Astrocyte (in vitro differentiated cells and primary cell): ENCODE measurements around the gene TMED10. TPM values are rescaled to one million over a fixed set of nuclear protein-coding genes. Genes with fewer than 3 reads are reported as not detected.

Source experiments
- DNase-seq: peaks from one replicate; pipeline ENCODE4 v3.0.0-alpha.2; 2010; ENCODE audit warnings: low read depth
- FAIRE-seq: peaks from 2 replicates; lab custom pipeline; 2011; peaks lifted over from hg19 to GRCh38; lab: Jason Lieb, UNC
- H2AFZ ChIP-seq: 2 replicates; pipeline ENCODE4 v1.6.0; 2012; ENCODE audit warnings: low read depth, low read length, inconsistent platforms
- H3K27ac ChIP-seq: 2 replicates; pipeline ENCODE4 v1.5.1; 2011; ENCODE audit warnings: low read depth, low read length, inconsistent platforms
- H3K27me3 ChIP-seq: 2 replicates; pipeline ENCODE4 v1.6.0; 2011; ENCODE audit warnings: low read length, inconsistent platforms; ENCODE audit not compliant: insufficient read depth
- H3K36me3 ChIP-seq: 2 replicates; pipeline ENCODE4 v1.5.1; 2011; ENCODE audit warnings: low read length, inconsistent platforms; ENCODE audit not compliant: insufficient read depth
- H3K4me1 ChIP-seq: 2 replicates; pipeline ENCODE4 v1.5.1; 2011; ENCODE audit warnings: low read length, inconsistent platforms; ENCODE audit not compliant: insufficient read depth
- H3K4me2 ChIP-seq: 2 replicates; pipeline ENCODE4 v1.6.0; 2012; ENCODE audit warnings: low read length, inconsistent platforms
- H3K4me3 ChIP-seq: 2 replicates; pipeline ENCODE4 v1.5.1; 2011; ENCODE audit warnings: low read depth, mild to moderate bottlenecking, low read length, inconsistent platforms; ENCODE audit not compliant: insufficient read depth
- H3K79me2 ChIP-seq: 2 replicates; pipeline ENCODE4 v1.6.0; 2012; ENCODE audit warnings: mild to moderate bottlenecking, low read length, inconsistent platforms; ENCODE audit not compliant: insufficient read depth
- H3K9ac ChIP-seq: 2 replicates; pipeline ENCODE4 v1.6.0; 2012; ENCODE audit warnings: mild to moderate bottlenecking, low read length, inconsistent platforms
- H3K9me3 ChIP-seq: 2 replicates; pipeline ENCODE4 v1.5.1; 2012; ENCODE audit warnings: low read depth, mild to moderate bottlenecking, low read length, inconsistent platforms; ENCODE audit not compliant: insufficient read depth
- H4K20me1 ChIP-seq: 2 replicates; pipeline ENCODE4 v1.6.0; 2012; ENCODE audit warnings: low read length, inconsistent platforms; ENCODE audit not compliant: insufficient read depth
- H3K27ac Mint-ChIP-seq: one replicate; pipeline ENCODE4 v1.8.0; 2021; ENCODE audit warnings: mild to moderate bottlenecking, mixed read lengths; ENCODE audit not compliant: unreplicated experiment
- H3K27me3 Mint-ChIP-seq: one replicate; pipeline ENCODE4 v1.8.0; 2021; ENCODE audit warnings: low read depth, mixed read lengths; ENCODE audit not compliant: unreplicated experiment
- H3K36me3 Mint-ChIP-seq: one replicate; pipeline ENCODE4 v1.8.0; 2021; ENCODE audit warnings: low read depth, mixed read lengths; ENCODE audit not compliant: unreplicated experiment
- H3K4me1 Mint-ChIP-seq: one replicate; pipeline ENCODE4 v1.8.0; 2021; ENCODE audit warnings: low read depth, mixed read lengths; ENCODE audit not compliant: unreplicated experiment
- H3K4me3 Mint-ChIP-seq: one replicate; pipeline ENCODE4 v1.8.0; 2021; ENCODE audit warnings: mild to moderate bottlenecking, moderate library complexity, mixed read lengths; ENCODE audit not compliant: unreplicated experiment
- H3K9me3 Mint-ChIP-seq: one replicate; pipeline ENCODE4 v1.8.0; 2021; ENCODE audit warnings: mild to moderate bottlenecking, mixed read lengths; ENCODE audit not compliant: unreplicated experiment
- EZH2 ChIP-seq: IDR thresholded peaks from 2 replicates; pipeline ENCODE4 v1.6.1; 2012; ENCODE audit warnings: mild to moderate bottlenecking, low read length, inconsistent platforms; ENCODE audit not compliant: insufficient read depth
- total RNA-seq: library from RNA; stranded (reverse); gene quantifications from 2 replicates; pipeline ENCODE4 v1.2.1, GENCODE V29; 2021
- TF ChIP-seq, protein P1 (sequence below): IDR thresholded peaks from 2 replicates; pipeline ENCODE4 v1.5.1; 2011; ENCODE audit warnings: low read depth, mild to moderate bottlenecking, inconsistent platforms, low read length, moderate library complexity; ENCODE audit not compliant: insufficient read depth

The TMED10 gene
- total RNA-seq, 1 donor from 2014 or later = 331 TPM

DNA sequence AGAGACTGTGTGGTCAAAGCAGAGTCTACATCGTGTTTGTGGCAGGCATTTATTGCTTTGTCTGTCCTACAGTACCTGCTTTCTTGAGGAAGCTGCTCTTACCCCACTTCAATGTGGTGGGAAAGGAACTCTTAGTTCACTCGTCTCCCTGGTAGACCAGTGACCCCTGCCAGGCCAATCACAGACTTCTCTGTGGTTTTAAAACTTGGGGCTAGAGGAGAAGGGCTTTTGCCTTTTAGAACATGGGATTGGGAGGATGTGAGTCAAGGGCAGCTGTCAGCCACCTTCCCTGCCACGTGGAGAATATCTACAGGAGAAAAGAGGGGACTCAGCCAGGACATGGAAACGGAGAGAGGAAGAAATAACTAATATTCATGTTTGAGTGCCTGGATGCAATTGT lies 36.8 kb upstream of the TMED10 start:
- no peak overlapping the region for H3K4me2 ChIP-seq
- peak overlapping the region; percentile 6 for H3K27ac Mint-ChIP-seq
- H4K20me1 ChIP-seq = no peaks in the 10 kb centered on the region
- H3K36me3 Mint-ChIP-seq = peaks cover 2% of the 10 kb centered on the region
- H3K4me3 ChIP-seq = no peak overlapping the region
- H3K27me3 ChIP-seq = no peaks in the 10 kb centered on the region
- H3K9me3 ChIP-seq = no peaks in the 10 kb centered on the region
- H2AFZ ChIP-seq = peak overlapping the region; percentile 23
- no peak overlapping the region for H3K9ac ChIP-seq
- H3K27me3 Mint-ChIP-seq = no peaks in the 10 kb centered on the region
- DNase-seq (no peak), FAIRE-seq (no peak)
- peaks cover 10% of the 10 kb centered on the region for H3K4me1 Mint-ChIP-seq
- no peak overlapping the region for H3K27ac ChIP-seq
- peaks cover 3% of the 10 kb centered on the region for H3K4me1 ChIP-seq
- TF ChIP-seq, protein P1, sequence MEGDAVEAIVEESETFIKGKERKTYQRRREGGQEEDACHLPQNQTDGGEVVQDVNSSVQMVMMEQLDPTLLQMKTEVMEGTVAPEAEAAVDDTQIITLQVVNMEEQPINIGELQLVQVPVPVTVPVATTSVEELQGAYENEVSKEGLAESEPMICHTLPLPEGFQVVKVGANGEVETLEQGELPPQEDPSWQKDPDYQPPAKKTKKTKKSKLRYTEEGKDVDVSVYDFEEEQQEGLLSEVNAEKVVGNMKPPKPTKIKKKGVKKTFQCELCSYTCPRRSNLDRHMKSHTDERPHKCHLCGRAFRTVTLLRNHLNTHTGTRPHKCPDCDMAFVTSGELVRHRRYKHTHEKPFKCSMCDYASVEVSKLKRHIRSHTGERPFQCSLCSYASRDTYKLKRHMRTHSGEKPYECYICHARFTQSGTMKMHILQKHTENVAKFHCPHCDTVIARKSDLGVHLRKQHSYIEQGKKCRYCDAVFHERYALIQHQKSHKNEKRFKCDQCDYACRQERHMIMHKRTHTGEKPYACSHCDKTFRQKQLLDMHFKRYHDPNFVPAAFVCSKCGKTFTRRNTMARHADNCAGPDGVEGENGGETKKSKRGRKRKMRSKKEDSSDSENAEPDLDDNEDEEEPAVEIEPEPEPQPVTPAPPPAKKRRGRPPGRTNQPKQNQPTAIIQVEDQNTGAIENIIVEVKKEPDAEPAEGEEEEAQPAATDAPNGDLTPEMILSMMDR = no peak
- TF ChIP-seq EZH2 = no peak
- H3K4me3 Mint-ChIP-seq = peak overlapping the region; percentile 8
- no peaks in the 10 kb centered on the region for H3K79me2 ChIP-seq
- H3K36me3 ChIP-seq = no peaks in the 10 kb centered on the region
- peaks cover 1% of the 10 kb centered on the region for H3K9me3 Mint-ChIP-seq

DNA sequence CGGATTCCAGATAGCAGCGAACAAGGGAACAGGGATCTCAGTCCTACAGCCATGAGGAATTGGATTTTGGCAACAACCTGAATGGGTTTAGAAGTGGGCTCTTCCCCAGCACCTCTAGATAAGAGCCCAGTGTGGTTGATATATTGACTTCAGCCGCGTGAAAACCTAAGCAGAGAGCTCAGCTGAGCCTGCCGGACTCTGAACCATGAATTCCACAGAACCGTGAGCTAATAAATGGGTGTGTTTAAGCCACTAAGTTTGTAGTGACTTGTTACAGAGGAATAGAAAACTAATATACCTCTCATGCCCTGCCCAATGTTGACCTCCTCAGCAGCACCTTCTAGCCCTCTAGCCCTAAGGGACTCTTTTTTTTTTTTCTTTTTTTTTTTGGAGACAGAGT lies 32.4 kb upstream of the TMED10 start:
- Histone ChIP-seq H2AFZ (no peak overlapping the region), H3K4me3 (no peak overlapping the region), H3K36me3 (no peaks in the 10 kb centered on the region), H3K4me1 (peaks cover 9% of the 10 kb centered on the region), H3K79me2 (no peaks in the 10 kb centered on the region), H3K4me2 (no peak overlapping the region), H3K9me3 (no peaks in the 10 kb centered on the region), H3K27me3 (no peaks in the 10 kb centered on the region), H3K9ac (no peak overlapping the region), H4K20me1 (no peaks in the 10 kb centered on the region), H3K27ac (no peak overlapping the region)
- FAIRE-seq (no peak), DNase-seq (no peak)
- TF ChIP-seq, protein P1 = no peak
- no peak for TF ChIP-seq EZH2
- Mint-ChIP-seq H3K36me3 (peaks cover 2% of the 10 kb centered on the region), H3K27ac (no peak overlapping the region), H3K4me1 (peaks cover 13% of the 10 kb centered on the region), H3K9me3 (peaks cover 1% of the 10 kb centered on the region), H3K27me3 (no peaks in the 10 kb centered on the region), H3K4me3 (no peak overlapping the region)

DNA sequence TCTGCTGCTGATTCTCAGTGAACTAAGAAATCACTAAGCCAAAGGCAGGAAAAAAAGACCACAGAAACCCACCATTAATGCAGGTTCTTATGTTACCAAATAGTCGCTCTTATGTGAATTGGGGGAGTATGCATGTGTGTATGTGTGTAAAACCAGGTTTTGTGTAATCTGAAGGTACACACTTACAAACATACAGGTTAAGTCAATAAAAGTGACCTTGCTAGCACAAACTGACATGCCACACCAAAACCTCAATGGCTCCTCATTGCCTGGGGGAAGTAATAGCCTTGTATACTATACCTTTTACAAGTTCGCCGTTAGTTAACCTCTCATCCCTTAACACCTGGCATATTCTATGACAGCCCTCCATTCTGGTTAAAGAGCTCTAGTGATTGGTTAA lies 29.8 kb upstream of the TMED10 start:
- Mint-ChIP-seq H3K4me1 (peaks cover 8% of the 10 kb centered on the region), H3K9me3 (peaks cover 1% of the 10 kb centered on the region), H3K4me3 (no peak overlapping the region), H3K36me3 (peaks cover 2% of the 10 kb centered on the region), H3K27ac (no peak overlapping the region), H3K27me3 (no peaks in the 10 kb centered on the region)
- FAIRE-seq (no peak), DNase-seq (no peak)
- Histone ChIP-seq H3K4me1 (peaks cover 9% of the 10 kb centered on the region), H3K4me3 (no peak overlapping the region), H3K27ac (no peak overlapping the region), H2AFZ (no peak overlapping the region), H4K20me1 (no peaks in the 10 kb centered on the region), H3K27me3 (no peaks in the 10 kb centered on the region), H3K79me2 (no peaks in the 10 kb centered on the region), H3K4me2 (no peak overlapping the region), H3K36me3 (no peaks in the 10 kb centered on the region), H3K9ac (no peak overlapping the region), H3K9me3 (no peaks in the 10 kb centered on the region)
- no peak for TF ChIP-seq EZH2
- TF ChIP-seq, protein P1 = no peak
